Smooth muscle cell (in vitro differentiated cells): ENCODE measurements around the gene PIERCE2. TPM values are rescaled to one million over a fixed set of nuclear protein-coding genes. Genes with fewer than 3 reads are reported as not detected.
"Not testable (repeated sequence)": the region's sequence is repeated elsewhere in the genome, so short reads cannot be mapped to it uniquely, and the experiment has no call there.

Experiments
- DNase-seq: peaks from one replicate; lab custom pipeline; 2025; ENCODE audit not compliant: unreplicated experiment; lab: John Stamatoyannopoulos, UW
- H2AFZ ChIP-seq: fragments of 200-600 bp; sonication (generic); 2 replicates; pipeline ENCODE4 v1.6.0; 2016; ENCODE audit warnings: antibody characterized with exemption, low read depth, mild to moderate bottlenecking
- H3F3A ChIP-seq: fragments of 200-600 bp; sonication (generic); 2 replicates; pipeline ENCODE4 v1.6.0; 2017; ENCODE audit warnings: antibody characterized with exemption, low read depth
- H3K27ac ChIP-seq: fragments of 200-600 bp; sonication (generic); 2 replicates; pipeline ENCODE4 v1.5.1; 2016; ENCODE audit warnings: low read depth, mild to moderate bottlenecking
- H3K27me3 ChIP-seq: fragments of 200-600 bp; sonication (generic); 2 replicates; pipeline ENCODE4 v1.6.1; 2016; ENCODE audit warnings: low read depth, mild to moderate bottlenecking
- H3K36me3 ChIP-seq: fragments of 200-600 bp; sonication (generic); 2 replicates; pipeline ENCODE4 v1.5.1; 2016; ENCODE audit warnings: low read depth
- H3K4me1 ChIP-seq: fragments of 200-600 bp; sonication (generic); 2 replicates; pipeline ENCODE4 v1.5.1; 2016; ENCODE audit warnings: low read depth
- H3K4me2 ChIP-seq: fragments of 200-600 bp; sonication (generic); 2 replicates; pipeline ENCODE4 v1.6.0; 2016; ENCODE audit warnings: mild to moderate bottlenecking
- H3K4me3 ChIP-seq: fragments of 200-600 bp; sonication (generic); 2 replicates; pipeline ENCODE4 v1.5.1; 2016; ENCODE audit warnings: mild to moderate bottlenecking
- H3K79me2 ChIP-seq: fragments of 200-600 bp; sonication (generic); 2 replicates; pipeline ENCODE4 v1.6.0; 2016; ENCODE audit warnings: low read depth, mild to moderate bottlenecking
- H3K9ac ChIP-seq: fragments of 200-600 bp; sonication (generic); 2 replicates; pipeline ENCODE4 v1.6.0; 2016; ENCODE audit warnings: low read depth
- H3K9me3 ChIP-seq: fragments of 200-600 bp; sonication (generic); replicated peaks from 2 replicates; pipeline ENCODE4 v1.5.1; 2016; ENCODE audit warnings: low read depth
- H4K20me1 ChIP-seq: fragments of 200-600 bp; sonication (generic); 2 replicates; pipeline ENCODE4 v1.6.0; 2016; ENCODE audit warnings: low read depth
- WGBS: methylation state at CpG from one replicate; pipeline ENCODE4 v1.1.7; 2016; ENCODE audit warnings: low lambda C conversion rate; 5-methylcytosine and 5-hydroxymethylcytosine counted together
- polyA plus RNA-seq: library from polyadenylated mRNA; unstranded; fragments of >200 nt; fragmentation: Nextera tagmentation; extraction: Ambion mirVana; gene quantifications from 2 replicates; pipeline ENCODE4 v1.2.1, GENCODE V29; 2016
- total RNA-seq: library from RNA; depleted of rRNA; stranded (reverse); fragments of >200 nt; gene quantifications from 2 replicates; pipeline ENCODE4 v1.2.3, GENCODE V29; 2014
- TF ChIP-seq, protein P1 (sequence below): fragments of 200-600 bp; sonication (generic); IDR thresholded peaks from 2 replicates; pipeline ENCODE4 v1.5.1; 2017; ENCODE audit warnings: borderline replicate concordance, mild to moderate bottlenecking, antibody characterized with exemption; ENCODE audit not compliant: insufficient read depth, poor library complexity, severe bottlenecking

Gene PIERCE2
- total and polyA plus RNA-seq, 2 experiments from 2014 or later, result 11.4 TPM; not detected in 1

DNA sequence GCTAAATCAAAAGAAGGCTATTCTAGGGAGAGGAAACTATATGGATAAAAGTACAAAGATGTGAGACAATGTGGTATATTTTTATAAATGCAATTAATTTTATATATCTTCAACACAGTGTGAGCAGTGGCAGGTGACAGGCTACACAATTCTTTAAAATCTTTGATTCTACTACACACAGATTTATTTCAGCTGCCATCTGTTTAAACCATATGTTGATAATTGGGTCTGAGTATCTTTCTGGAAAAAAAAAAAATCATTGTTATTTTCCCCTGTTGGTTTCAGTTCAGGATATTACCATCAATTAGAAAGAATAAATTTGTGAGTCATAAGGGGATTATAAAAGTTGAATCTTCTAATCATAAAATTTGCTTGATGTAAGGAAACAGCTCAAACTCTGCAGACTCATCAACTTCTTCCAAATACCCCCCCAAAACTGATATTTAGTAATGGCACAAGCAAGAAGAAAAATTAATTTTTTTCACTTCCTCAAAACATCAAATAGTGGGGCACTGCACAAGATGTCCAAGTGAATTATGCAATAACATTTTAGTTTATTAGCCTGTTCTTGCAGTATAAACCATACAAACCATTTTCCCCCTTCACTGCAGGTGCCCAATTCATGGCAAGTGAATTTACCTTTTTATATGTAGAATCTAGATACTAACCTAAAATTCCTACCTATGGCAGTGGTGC lies 12.0 kb downstream of the PIERCE2 start:
- H3K27me3 ChIP-seq, result no peaks in the 10 kb centered on the region
- no peak overlapping the region for H3K4me3 ChIP-seq
- H3K79me2 ChIP-seq, result no peaks in the 10 kb centered on the region
- no peak overlapping the region for H3K4me2 ChIP-seq
- DNase-seq, result no peak
- no peaks in the 10 kb centered on the region for H3K4me1 ChIP-seq
- TF ChIP-seq, protein P1, sequence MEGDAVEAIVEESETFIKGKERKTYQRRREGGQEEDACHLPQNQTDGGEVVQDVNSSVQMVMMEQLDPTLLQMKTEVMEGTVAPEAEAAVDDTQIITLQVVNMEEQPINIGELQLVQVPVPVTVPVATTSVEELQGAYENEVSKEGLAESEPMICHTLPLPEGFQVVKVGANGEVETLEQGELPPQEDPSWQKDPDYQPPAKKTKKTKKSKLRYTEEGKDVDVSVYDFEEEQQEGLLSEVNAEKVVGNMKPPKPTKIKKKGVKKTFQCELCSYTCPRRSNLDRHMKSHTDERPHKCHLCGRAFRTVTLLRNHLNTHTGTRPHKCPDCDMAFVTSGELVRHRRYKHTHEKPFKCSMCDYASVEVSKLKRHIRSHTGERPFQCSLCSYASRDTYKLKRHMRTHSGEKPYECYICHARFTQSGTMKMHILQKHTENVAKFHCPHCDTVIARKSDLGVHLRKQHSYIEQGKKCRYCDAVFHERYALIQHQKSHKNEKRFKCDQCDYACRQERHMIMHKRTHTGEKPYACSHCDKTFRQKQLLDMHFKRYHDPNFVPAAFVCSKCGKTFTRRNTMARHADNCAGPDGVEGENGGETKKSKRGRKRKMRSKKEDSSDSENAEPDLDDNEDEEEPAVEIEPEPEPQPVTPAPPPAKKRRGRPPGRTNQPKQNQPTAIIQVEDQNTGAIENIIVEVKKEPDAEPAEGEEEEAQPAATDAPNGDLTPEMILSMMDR, result no peak
- no peaks in the 10 kb centered on the region for H3K9me3 ChIP-seq
- H2AFZ ChIP-seq, result no peak overlapping the region
- no peaks in the 10 kb centered on the region for H3K36me3 ChIP-seq
- no peaks in the 10 kb centered on the region for H4K20me1 ChIP-seq
- H3K9ac ChIP-seq, result no peak overlapping the region
- H3F3A ChIP-seq, result no peaks in the 10 kb centered on the region
- H3K27ac ChIP-seq, result no peak overlapping the region

DNA sequence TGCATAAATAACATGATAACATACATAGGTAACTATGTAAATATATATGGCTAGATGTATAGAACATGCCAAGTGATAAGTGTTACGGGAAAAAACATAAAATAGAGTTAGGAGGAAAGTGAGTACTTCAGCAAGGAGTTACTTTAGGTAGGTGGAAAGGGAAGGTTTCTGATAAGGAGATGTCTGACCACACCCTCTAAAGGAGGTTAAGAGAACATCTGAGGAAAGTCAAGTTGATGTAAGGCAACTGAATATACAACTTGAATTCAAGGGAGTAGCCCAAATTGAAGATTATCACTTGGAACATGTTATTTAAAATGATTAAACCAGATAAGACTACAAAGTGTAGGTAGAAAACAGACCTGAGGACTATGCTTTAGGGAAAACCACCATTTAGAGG lies 13.8 kb downstream of the PIERCE2 start:
- DNase-seq, result no peak
- H4K20me1 ChIP-seq, result no peaks in the 10 kb centered on the region
- H3K27ac ChIP-seq, result no peak overlapping the region
- no peaks in the 10 kb centered on the region for H3K9me3 ChIP-seq
- H3K36me3 ChIP-seq, result no peaks in the 10 kb centered on the region
- no peak overlapping the region for H3K4me2 ChIP-seq
- H2AFZ ChIP-seq, result no peak overlapping the region
- H3K27me3 ChIP-seq, result no peaks in the 10 kb centered on the region
- no peaks in the 10 kb centered on the region for H3F3A ChIP-seq
- H3K79me2 ChIP-seq, result no peaks in the 10 kb centered on the region
- H3K4me3 ChIP-seq, result no peak overlapping the region
- no peaks in the 10 kb centered on the region for H3K4me1 ChIP-seq
- 0% methylated on average over 1 of the region's 1 CpG for WGBS
- TF ChIP-seq, protein P1, result no peak
- no peak overlapping the region for H3K9ac ChIP-seq

DNA sequence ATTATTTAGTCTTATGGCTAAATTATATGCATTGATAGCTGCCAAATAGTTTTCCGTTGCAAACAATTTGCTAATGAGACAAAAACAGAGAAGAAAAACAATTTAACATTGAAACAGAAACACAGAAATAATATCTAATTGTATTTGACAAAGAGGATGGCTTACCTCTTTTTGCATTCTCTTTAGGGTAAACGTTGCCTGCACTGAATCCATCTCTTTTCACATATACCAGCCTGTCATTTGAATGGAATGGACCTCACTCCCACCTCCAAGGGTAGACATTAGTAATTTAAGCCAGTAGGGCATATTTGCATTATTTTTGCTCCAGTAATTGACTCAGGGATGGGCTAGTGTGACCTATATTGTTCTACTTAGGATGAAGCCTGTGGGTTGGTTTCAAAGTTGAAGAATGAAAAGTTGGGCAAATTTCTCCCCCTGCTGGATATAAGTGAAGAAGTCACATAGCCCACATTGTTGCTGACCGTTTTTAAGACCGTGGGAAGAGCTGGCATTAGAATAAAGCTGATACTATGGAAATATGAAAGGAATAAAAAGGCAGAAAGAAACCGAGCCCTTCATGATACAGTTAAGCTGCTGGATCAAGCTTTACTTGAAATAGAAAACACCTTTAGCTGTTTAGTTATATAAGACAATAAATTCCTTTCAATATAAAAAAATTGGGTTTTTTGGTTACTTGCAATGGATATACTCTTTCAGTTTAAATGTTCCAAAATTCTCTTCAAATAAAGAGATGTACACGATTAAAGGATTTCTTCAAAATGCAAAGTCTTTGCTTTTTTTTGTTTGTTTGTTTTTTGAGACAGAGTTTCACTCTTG lies 26.9 kb downstream of the PIERCE2 start:
- Histone ChIP-seq H3K4me3 (no peak overlapping the region), H3K27me3 (no peaks in the 10 kb centered on the region), H3K9me3 (no peaks in the 10 kb centered on the region), H3K79me2 (no peaks in the 10 kb centered on the region), H3F3A (no peaks in the 10 kb centered on the region), H3K9ac (no peak overlapping the region), H3K27ac (no peak overlapping the region), H3K4me2 (no peak overlapping the region), H3K36me3 (no peaks in the 10 kb centered on the region), H3K4me1 (no peaks in the 10 kb centered on the region), H2AFZ (no peak overlapping the region), H4K20me1 (no peaks in the 10 kb centered on the region)
- WGBS, result 25% methylated on average over 6 of the region's 6 CpGs
- TF ChIP-seq, protein P1, result peak; percentile 48
- DNase-seq, result no peak

DNA sequence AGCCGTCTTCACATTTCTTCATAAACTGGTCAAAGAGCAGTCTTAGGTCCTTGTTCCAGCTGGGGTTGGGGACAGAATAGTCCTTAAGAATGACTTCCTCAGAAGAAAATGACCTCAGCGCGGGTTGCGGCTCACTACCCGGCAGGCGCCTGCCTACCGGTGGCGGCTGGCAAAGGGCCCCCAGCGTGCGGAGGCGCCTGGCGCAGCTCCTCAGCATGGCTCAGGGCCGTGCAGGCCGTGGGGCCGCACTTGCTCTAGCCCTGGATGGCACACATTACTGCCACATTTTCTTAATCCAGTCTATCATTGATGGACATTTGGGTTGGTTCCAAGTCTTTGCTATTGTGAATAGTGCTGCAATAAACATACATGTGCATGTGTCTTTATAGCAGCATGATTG lies 34.8 kb downstream of the PIERCE2 start:
- not testable (repeated sequence) for H3K79me2 ChIP-seq, H3K4me3 ChIP-seq, H3K27ac ChIP-seq, H2AFZ ChIP-seq, H4K20me1 ChIP-seq, H3K4me2 ChIP-seq, H3K9ac ChIP-seq, H3K9me3 ChIP-seq, H3K27me3 ChIP-seq, H3F3A ChIP-seq, DNase-seq, H3K36me3 ChIP-seq, H3K4me1 ChIP-seq
- 96% methylated on average over 15 of the region's 15 CpGs for WGBS

DNA sequence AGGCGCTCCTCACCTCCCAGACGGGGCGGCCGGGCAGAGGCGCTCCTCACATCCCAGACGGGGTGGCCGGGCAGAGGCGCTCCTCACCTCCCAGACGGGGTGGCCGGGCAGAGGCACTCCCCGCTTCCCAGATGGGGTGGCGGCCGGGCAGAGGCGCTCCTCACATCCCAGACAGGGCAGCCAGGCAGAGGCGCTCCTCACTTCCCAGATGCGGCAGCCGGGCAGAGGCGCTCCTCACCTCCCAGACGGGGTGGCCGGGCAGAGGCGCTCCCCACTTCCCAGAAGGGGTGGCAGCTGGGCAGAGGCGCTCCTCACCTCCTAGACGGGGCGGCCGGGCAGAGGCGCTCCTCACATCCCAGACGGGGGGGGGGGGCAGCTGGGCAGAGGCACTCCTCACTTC lies 37.6 kb downstream of the PIERCE2 start:
- H3K27me3 ChIP-seq, H3K9me3 ChIP-seq, H3K79me2 ChIP-seq, H3K4me1 ChIP-seq, H3K27ac ChIP-seq, H2AFZ ChIP-seq, H4K20me1 ChIP-seq, DNase-seq, H3F3A ChIP-seq, H3K36me3 ChIP-seq, H3K9ac ChIP-seq, H3K4me3 ChIP-seq, H3K4me2 ChIP-seq: not testable (repeated sequence)
- WGBS, result 92% methylated on average over 17 of the region's 27 CpGs

GRCh38 chr15:55446379-55447029 lies 38.2 kb downstream of the PIERCE2 start:
- not testable (repeated sequence) for H3K9ac ChIP-seq, H3K36me3 ChIP-seq, H3K27me3 ChIP-seq, H3F3A ChIP-seq, H3K4me2 ChIP-seq, H2AFZ ChIP-seq, H3K4me1 ChIP-seq, H4K20me1 ChIP-seq, H3K27ac ChIP-seq, H3K4me3 ChIP-seq, H3K79me2 ChIP-seq, H3K9me3 ChIP-seq, DNase-seq
- WGBS, result 97% methylated on average over 34 of the region's 41 CpGs
